Measurements from ENCODE around the gene IL1RAP. TPM values are rescaled to one million over a fixed set of nuclear protein-coding genes. Genes with fewer than 3 reads are reported as not detected.
"Not testable (repeated sequence)": the region's sequence is repeated elsewhere in the genome, so short reads cannot be mapped to it uniquely, and the experiment has no call there.

Gene IL1RAP
- total RNA-seq, 1 experiment from 2014 or later: 11.8 TPM

- no peak for DNase-seq (ENCODE audit: low read depth)
Observed at GRCh38 chr3:190512666-190513065, 1.2 kb upstream of the IL1RAP start.

- peak; percentile 58 for DNase-seq (ENCODE audit: low read depth)
Observed at GRCh38 chr3:190514413-190515153, 698 bp downstream of the IL1RAP start.

GRCh38 chr3:190516416-190516815, 2.5 kb downstream of the IL1RAP start:
- DNase-seq (ENCODE audit: low read depth): no peak

GRCh38 chr3:190517687-190518086, 3.8 kb downstream of the IL1RAP start:
- DNase-seq (ENCODE audit: low read depth): peak; percentile 55

- not testable (repeated sequence) for DNase-seq (ENCODE audit: low read depth)
Observed at GRCh38 chr3:190518531-190518930, 4.6 kb downstream of the IL1RAP start.

- no peak for DNase-seq (ENCODE audit: low read depth)
Observed at GRCh38 chr3:190519886-190520285, 6.0 kb downstream of the IL1RAP start.

- no peak for DNase-seq (ENCODE audit: low read depth)
Observed at GRCh38 chr3:190521998-190522397, 8.1 kb downstream of the IL1RAP start.

- no peak for DNase-seq (ENCODE audit: low read depth)
Observed at GRCh38 chr3:190522621-190523222, 8.8 kb downstream of the IL1RAP start.

GRCh38 chr3:190524942-190525341, 11.1 kb downstream of the IL1RAP start:
- no peak for DNase-seq (ENCODE audit: low read depth)

GRCh38 chr3:190525634-190526033, 11.7 kb downstream of the IL1RAP start:
- no peak for DNase-seq (ENCODE audit: low read depth)

- DNase-seq (ENCODE audit: low read depth): peak; percentile 35
Observed at GRCh38 chr3:190526787-190527762, 13.2 kb downstream of the IL1RAP start.

GRCh38 chr3:190528706-190529105, 14.8 kb downstream of the IL1RAP start:
- DNase-seq (ENCODE audit: low read depth): no peak

- no peak for DNase-seq (ENCODE audit: low read depth)
Observed at GRCh38 chr3:190531406-190531805, 17.5 kb downstream of the IL1RAP start.

- no peak for DNase-seq (ENCODE audit: low read depth)
Observed at GRCh38 chr3:190532731-190533203, 18.9 kb downstream of the IL1RAP start.

GRCh38 chr3:190533511-190534281, 19.8 kb downstream of the IL1RAP start:
- peak; percentile 87 for DNase-seq (ENCODE audit: low read depth)

GRCh38 chr3:190534386-190534785, 20.5 kb downstream of the IL1RAP start:
- DNase-seq (ENCODE audit: low read depth): no peak

- DNase-seq (ENCODE audit: low read depth): no peak
Observed at GRCh38 chr3:190534986-190535385, 21.1 kb downstream of the IL1RAP start.

- DNase-seq (ENCODE audit: low read depth): no peak
Observed at GRCh38 chr3:190537146-190537545, 23.3 kb downstream of the IL1RAP start.

GRCh38 chr3:190538288-190538687, 24.4 kb downstream of the IL1RAP start:
- no peak for DNase-seq (ENCODE audit: low read depth)

GRCh38 chr3:190539526-190539925, 25.6 kb downstream of the IL1RAP start:
- no peak for DNase-seq (ENCODE audit: low read depth)

- no peak for DNase-seq (ENCODE audit: low read depth)
Observed at GRCh38 chr3:190541008-190541407, 27.1 kb downstream of the IL1RAP start.
